Dermis blood vessel endothelial cell (primary cell): ENCODE results near the gene TCF4. TPM values are rescaled to one million over a fixed set of nuclear protein-coding genes. Genes with fewer than 3 reads are reported as not detected.

ENCODE experiments used
- DNase-seq: peaks from one replicate; pipeline ENCODE4 v3.0.0; 2010
- total RNA-seq: library from RNA; depleted of rRNA; stranded (reverse); fragments of >200 nt; gene quantifications from 2 replicates; pipeline ENCODE4 v1.2.3, GENCODE V29; 2014

The TCF4 gene
- total RNA-seq, 1 donor from 2014 or later = 759 TPM

DNA sequence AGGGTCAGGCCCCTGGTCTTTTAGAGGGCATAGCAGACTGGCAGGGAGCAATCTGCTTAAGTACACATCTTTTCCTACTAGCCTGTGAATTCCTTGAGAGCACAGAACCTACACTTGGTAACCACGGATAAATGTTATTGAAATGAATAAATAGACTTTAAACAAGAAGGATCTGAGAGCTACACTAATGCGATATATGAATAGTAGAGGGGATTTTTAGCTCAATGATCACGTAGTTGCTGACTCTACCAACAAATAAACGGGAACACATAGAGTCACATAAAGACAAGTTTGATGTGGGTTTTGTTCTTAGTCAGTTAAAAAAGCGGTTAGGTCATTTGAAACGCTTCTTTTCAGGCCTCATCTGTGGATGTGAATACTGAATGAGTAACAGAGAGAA, 338.4 kb downstream of the TCF4 start:
- no peak for DNase-seq

DNA sequence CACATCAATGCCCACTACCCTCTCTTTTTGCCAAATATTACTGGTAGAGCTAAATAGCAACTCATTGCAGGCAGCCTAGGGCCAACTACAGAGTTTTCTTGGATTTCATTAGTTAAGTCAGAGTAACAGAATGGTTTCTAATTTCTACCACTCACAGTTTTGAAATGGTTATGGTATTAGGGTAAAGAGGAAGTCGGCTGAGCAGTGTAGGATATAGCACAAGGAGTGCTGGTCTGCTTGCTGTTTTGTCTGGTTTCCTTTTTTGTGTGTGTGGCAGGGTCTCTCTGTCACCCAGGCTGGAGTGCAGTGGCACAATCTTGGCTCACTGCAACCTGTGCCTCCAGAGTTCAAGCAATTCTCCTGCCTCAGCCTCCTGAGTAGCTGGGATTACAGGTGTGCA, 339.5 kb downstream of the TCF4 start:
- no peak for DNase-seq

DNA sequence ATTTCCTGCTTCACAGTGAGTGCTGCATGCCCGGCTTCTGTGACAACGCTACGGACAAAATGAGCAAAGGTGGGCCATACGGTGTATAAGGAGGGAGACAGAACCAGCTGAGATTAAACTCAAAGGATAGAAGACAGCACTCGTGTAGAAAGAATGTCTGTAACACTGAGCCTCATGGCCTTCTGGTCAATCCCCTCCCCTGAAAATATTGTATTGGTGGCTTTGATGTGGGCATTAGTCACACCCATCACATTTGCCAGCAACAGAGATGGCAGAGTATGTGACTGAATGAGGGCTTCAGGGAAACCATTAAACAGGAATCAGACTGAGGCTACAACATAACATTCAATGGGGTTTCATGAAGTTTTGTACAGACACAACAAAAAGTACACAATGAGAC, 341.0 kb downstream of the TCF4 start:
- no peak for DNase-seq

DNA sequence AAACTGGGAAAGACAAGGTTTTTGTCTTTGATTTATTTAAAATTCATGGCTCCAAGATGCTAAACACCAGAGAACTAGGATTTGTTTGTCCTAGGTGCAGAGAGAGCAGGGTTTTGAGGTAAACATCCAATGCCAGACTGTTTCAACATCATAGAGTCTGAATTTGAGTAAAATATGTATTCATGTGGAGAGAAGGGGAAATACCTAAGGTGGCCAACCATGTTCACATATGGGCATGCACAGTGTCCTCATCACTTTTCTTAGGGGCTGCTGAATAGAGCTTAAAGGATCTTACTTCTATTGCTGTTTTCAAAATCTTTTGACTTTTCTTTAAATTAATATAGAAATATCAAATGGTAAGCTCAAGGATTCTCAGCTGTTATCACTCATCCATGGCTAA, 341.7 kb downstream of the TCF4 start:
- DNase-seq = no peak

DNA sequence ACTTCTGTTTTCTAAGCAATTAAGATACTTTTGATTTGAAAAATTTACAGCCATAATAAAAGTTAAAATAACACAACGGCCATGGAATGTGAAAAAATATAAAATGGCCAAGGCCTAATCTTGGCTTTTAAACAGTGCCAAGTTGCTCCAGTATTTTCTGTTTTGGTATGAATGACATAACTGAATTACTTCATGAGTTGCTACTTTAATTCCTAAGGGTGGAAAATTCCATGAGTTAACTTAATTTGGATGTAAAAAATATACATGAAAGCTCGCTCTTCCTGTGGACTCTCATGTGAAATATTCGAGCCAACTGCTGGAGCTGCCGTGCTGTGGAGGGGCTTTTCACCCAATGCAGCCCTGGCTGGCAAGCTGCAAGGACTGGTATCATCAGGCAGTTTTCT, 342.8 kb downstream of the TCF4 start:
- no peak for DNase-seq

DNA sequence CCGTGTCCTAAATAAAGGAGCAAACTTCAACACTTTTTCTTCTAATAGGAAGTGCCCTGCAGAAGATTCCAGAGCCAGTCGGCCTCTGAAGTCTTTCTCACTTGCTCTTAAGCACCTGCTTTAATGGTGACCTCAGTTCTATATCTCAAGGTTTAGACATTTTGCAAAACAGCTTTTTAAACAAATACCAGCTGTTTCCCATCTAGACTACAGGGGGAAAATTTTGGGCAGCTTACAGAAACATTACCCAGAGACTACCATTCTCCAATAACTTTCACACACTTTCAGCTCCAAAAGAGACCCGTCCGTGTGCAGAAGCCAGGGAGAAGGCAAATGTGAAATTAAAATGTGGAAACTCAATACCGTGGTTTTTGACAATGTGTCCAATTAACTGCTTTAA, 343.4 kb downstream of the TCF4 start:
- peak; percentile 55 for DNase-seq

DNA sequence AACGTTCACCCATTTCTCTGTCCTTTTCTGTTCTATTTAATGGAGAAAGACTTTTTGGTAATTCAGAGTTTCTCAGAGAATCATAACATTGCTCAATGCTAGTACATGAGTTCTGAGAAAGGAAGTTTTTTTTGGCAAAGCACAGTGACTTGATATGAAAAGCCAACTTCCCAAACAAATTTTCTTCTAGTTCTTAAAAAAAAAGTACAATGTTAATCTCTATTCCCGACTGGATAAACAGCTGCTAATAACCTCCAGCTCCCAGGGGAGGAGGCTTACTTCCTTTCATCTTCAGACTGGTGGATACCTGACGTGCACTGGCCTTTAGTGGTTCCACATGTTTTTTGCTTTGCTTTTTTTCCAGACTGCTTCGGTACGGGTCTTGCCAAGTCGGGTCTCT, 344.1 kb downstream of the TCF4 start:
- peak; percentile 81 for DNase-seq

DNA sequence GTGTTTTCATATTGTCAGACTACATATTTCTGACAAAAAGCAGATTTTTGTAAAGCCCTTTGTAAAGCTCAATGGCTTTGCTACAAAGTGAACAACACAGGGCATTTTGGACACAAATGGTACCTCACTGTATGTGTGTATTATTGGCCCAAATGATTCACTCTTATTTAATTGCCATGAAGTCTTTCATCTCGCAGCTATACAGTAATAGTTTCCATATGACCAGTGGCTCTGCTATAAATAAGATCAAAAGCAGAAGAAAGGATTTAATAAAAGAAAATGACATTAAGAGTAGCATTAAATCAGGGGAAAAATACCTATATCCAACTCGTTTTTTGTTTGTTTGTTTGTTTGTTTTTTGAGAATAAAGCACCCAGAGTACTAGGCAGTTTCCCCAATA, 344.7 kb downstream of the TCF4 start:
- DNase-seq = no peak

DNA sequence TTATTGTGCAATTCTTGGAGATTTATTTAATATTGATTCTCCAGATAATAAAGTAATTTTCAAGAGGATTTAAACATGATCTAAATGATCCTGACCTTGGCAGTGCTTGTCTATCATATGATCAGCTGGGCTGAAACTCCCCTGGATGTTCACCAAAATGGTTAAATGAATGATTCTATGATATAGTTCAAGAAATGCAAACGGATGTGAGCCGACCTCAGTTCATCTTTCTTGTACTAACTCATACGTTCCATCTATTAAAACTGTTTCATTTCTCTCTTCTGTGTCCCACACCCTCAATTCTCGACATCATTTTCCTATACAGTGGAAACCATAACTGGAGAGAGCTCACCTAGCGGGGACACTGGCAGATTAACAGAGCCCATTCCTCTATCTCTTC, 347.0 kb downstream of the TCF4 start:
- no peak for DNase-seq

DNA sequence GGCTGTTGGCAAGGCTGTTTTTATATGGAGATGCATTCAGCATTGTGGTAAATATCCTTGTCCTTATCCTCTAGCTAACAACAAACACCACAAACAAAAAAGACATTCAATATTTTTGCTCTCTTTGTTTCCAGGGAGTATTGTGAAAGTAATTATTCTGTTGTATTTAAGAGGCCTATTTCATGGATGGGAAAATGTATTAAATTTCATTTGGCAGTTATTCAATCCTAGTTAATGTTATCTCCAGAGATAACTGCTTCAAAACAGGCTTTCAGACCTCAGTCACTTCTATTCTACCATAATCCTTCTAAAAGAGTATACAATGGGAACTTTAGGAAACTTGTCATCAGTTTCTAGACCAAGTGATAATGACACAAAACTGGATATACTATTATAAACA, 348.3 kb downstream of the TCF4 start:
- DNase-seq = no peak

DNA sequence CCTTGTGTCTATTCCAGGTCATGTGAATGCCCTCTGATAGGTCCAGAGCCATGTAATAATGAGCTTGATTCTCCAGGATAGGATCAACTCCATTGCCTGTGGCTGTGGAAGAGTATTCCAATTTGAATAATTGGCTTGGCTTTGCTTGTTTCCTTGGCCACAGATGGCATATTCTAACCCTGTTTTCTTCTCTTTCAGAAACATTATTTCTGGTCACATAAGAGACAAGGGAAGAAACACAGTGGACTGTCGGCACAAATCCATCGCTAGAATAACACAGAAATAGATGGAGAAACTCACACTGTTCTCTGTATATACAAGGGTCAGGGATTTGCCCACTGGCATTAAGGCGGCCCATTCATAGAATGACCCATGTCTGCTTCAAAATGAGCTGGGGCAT, 350.3 kb downstream of the TCF4 start:
- no peak for DNase-seq

DNA sequence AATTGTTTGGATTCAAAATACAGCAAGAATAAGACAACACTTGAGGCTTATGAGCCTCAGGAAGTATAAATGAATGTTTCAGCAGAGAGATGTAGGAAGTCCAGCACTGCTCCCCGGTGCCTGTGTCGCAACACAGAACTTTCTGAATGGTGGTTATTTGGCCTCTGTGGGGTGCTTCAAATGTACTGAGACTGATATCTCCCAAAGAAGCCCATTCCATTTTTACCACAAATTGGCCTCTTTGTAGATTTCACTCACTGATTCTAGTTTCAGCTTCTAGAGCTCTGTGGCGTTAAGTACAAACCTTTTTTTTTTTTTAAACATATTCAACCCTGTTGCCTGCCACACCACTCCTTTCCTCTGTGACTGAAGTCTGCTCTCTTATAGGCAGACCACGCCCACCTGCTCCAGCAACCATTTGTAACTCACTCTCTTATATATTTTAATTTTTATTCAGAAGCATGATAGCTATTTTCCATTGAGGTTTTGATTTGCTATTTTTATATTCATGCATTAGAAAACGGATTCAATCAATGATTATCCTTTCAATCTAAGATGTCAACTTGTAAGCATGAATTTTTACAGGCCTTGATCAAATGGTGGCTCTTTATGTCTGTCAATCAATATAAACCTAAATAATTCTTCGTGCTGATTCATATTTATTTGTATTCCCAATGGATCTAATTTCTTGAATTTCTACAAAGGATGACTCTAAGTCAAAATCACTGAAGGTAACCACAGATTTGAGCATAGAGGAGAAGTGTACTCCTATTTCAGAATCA, 351.7 kb downstream of the TCF4 start:
- no peak for DNase-seq

DNA sequence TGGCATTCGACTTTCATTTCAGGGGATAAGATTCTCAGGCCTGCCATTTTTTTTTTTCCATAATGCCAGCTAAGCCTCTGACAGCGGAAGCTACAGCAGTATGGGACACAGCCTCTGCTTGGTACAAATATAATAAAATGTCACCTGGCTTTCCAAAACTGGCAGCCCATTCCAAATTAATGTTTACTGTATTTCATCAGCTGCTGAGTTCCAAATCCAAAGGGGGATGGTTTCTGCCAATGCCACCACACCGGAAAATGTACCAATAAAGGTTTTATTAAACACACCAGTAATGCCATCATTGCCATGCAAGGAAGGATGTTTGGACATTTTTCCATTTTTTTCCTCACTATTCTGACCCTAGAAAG, 352.9 kb downstream of the TCF4 start:
- DNase-seq = no peak

DNA sequence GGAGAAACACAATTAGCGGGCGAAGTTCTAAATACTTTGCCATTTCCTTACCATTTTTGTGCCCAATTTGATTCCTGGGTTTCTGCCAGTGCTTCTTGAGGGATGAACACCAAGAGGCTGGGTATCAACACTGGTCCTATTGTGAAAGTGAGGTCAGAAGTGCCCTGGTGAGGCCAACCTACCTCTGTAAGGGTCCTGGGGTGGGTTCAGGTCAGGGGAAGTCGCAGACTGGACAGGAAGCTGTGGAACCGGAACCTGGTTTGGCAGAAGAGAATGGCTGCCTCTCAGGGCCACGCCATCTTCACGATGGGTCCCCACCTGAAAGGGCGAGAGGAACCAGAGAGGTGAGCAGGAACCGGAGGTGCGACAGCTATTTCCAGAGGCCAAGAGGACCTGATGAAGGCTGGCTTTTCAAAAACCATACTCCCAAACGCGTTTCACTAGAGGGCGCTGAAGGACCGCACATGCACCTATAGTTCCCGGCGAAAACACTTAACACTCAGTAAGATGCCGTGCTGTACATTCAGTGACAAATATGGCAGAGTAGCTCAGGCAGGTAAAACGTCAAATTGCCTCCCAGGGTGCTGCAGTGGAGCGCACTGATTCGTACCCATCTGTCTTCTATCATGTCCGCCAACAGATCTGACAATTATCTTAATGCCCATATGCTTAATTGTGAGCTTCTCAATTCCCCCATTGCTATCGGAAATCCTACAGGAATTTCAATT, 353.5 kb downstream of the TCF4 start:
- DNase-seq = peak; percentile 88

DNA sequence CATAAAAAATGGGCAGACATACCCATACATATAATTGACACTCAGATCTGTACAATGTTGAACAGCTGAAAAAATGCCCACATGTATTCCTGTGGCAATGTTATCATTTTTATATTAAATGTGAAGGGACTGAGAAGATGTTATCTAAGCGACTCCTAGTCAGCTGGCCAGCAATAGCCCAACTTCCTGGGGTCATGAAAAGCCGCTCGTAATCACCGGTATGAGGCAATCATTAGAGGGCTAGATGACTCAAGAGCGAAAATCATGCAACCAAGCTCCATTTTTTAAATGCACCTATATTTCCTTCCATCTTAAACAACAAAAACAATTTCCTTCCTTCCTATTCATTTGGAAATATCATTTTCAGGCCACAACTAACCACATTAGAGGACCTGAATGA, 354.1 kb downstream of the TCF4 start:
- DNase-seq = peak; percentile 90

DNA sequence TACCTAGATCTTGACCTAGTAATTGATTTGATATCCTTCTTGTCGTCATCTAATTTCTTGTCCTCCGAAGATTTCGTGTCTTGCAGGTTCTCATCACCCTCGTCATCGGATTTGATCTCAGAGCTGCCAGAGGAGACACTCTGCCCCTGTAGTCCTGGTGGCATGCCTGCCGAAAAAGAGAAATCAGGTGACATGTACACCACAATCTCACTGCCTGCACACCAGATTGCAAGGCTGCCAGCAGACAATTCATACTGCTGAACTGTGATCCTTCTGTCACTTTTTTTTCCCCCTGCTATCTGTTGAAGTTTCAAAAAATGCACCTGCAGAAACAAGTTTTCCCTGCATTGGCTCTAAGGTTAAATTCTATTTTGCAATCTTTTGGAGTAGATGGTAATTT, 355.5 kb downstream of the TCF4 start:
- DNase-seq = no peak

DNA sequence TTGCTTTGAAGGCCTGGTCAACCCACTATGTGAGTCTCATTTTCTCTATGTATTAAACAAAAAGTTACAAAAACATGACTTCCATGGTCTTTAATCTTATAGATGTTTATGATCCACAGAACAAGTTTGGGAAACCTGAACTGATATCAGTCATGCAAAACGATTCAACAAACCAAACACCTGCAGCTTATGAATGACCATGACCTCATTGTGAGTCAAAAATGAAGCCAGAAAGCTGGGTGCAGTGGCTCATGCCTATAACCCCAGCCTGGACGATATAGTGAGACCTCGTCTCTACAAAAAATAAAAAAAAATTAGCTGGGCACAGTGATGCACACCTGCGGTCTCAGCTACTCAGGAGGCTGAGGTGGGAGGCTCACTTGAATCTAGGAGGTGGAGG, 358.3 kb downstream of the TCF4 start:
- no peak for DNase-seq

DNA sequence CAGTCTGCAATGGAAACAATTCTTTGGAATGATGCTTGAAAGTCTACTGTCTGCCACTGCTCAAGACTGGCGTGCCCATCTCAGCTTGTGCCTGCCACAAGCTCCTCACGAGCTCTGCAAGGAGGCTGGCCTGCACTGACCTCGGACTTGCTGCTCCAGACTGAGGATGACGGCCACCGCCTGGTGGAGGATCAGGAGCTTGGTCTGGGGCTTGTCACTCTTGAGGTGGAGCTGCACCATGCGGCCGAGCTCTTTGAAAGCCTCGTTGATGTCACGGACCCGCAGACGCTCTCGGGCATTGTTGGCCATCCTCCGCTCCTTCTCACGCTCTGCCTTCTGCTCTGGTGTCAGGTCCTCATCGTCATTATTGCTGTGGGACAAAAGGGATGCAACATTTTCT, 359.3 kb downstream of the TCF4 start:
- no peak for DNase-seq

DNA sequence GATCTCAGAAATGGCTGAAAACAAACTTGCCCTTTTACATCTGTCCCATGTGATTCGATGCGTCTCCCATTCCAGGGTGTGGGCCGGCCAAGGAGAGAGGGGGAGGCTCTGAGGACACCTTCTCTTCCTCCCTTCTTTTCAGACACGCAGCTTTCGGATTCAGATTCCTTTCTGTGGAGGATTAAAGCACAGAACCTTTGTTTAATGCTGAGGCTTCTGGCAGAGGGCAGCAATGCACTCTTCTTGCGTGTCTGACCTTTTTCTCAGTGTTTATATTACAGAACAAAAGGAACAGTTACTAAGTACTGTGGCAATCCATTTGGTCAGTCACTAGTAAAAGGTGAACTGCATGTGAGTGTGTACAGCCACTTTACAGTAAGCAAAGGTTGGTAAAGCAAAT, 359.8 kb downstream of the TCF4 start:
- no peak for DNase-seq

DNA sequence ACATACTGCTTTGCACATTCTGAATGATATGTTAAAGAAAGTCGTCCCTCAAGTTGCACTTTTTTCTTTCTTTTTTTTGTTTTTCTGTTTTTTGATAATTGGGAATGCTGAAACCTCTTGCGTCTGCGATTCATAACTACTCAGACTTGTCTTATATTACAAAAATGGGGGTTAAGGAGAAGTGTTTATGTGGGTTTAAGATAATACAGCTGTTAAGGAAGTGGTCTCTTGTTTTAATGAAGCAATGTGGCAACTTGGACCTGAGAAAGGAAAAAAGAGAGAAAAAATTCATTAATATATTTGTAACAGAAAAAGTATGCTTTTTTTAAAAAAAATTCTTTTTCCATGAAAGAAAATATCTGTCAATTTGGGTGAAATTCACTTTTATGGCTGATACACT, 360.2 kb downstream of the TCF4 start:
- no peak for DNase-seq

DNA sequence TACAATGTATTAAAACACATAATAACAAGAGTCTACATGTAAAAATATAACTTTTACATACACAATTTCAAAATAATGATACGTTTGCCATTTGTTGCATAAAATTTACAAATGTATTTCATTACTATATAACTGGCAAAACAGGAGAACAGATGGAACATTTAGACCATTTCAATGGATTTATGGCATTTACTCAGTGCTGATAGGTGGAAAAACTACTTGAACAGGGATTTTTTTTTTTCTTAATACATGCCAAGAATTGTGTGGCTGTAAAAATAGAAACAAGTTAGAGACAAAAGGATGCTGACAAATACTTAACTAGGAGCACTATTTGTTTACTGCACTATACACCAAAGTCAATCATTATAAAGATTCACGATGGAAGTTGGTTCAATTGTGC, 361.9 kb downstream of the TCF4 start:
- DNase-seq = no peak

DNA sequence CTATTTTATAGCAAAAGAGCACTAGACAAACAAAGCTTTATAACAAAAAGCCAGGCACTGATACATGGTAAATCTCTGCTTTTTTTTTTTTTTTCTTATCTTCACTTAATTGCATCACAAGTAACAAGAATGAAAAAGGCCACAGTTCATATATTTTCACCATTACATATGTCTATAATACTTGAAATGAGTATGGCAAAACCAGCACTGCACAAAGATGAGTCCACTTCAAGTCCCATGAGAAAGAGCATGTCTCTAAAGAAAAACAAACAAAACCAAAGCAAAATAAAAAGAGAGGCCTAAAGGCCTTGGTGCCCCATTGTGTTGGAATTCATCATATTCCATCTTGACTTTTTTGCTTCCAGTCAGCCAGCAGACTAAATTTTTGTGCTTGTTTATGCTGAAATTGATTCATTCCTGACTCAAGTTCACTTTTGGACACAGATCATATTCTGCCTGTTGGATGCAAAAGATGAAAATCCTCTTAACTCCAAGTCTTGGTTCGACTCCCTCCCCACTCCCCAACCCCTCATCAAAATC, 363.8 kb downstream of the TCF4 start:
- DNase-seq = no peak

DNA sequence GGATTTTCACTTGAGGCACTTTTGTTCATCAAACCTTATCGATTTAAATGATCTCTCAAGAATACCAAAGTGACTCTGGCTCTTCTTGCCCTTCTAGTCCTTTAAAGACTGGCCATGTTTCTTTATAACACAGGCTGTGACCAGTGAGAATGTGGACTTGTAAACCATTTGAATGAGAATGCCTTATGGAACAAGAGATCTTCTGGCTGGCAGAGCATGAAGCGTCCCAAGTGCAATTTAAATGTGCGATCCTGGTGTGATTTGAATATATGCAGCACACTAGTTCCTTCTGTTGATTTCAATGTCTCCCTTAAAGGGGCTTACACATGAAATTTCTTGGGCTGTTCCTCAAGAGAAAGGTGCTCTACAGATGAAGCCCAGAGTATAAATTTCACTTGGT, 366.4 kb downstream of the TCF4 start:
- DNase-seq = no peak

DNA sequence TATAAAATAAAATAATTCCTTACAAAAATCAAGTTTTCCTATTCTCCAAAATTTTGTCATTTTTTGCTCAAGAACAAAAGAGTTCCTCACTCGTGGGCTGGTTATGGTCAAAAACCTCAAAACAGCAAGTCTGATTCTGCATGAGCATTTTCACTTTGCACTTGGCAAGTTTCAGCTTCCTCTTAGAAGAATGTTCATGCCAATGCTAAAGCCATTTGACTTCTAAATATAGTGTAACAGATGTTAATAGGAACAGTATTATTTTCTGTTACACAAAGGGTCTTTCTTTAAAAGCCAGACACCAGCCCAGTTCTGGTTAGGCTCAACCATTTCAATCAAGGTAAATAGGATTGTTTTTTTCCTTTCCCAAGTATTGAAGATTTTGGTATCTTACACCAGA, 367.5 kb downstream of the TCF4 start:
- no peak for DNase-seq
